Activated effector memory CD4-positive, alpha-beta T cell treated with anti-CD3 and anti-CD28 coated beads, Interleukin-2, amount 50 U/mL, for 16 hours (primary cell): Measurements from ENCODE around the gene CRLF2.
A peak's percentile ranks its signal among the peaks of the same experiment; 100 is the strongest.
"Not testable (repeated sequence)": the region's sequence is repeated elsewhere in the genome, so short reads cannot be mapped to it uniquely, and the experiment has no call there.

Experiments
- DNase-seq: peaks from one replicate; pipeline ENCODE4 v3.0.0-alpha.2; 2020

Gene CRLF2, protein sequence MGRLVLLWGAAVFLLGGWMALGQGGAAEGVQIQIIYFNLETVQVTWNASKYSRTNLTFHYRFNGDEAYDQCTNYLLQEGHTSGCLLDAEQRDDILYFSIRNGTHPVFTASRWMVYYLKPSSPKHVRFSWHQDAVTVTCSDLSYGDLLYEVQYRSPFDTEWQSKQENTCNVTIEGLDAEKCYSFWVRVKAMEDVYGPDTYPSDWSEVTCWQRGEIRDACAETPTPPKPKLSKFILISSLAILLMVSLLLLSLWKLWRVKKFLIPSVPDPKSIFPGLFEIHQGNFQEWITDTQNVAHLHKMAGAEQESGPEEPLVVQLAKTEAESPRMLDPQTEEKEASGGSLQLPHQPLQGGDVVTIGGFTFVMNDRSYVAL

GRCh38 chrX:1212532-1212931, at the start of gene CRLF2:
TSS of gene CRLF2 (minus strand) at chrX:1212649. CDS start at chrX:1212634, 15 bp downstream.
- DNase-seq, result peak; percentile 71

DNA sequence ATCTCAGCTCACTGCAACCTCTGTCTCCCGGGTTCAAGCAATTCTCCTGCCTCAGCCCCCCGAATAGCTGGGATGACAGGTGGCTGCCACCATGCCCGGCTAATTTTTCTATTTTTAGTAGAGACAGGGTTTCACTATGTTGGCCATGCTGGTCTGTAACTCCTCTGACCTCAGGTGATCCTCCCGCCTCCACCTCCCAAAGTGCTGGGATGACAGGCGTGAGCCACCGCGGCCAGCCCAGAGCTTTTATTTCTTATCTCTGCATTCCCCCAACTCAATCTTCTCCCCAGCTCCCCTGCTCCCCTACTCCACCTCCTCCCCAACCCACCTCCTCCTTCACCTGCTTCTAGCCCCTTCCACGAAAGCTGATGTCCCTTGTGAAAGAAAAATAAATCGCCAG, 49.3 kb upstream of the CRLF2 start:
- DNase-seq, result not testable (repeated sequence)

DNA sequence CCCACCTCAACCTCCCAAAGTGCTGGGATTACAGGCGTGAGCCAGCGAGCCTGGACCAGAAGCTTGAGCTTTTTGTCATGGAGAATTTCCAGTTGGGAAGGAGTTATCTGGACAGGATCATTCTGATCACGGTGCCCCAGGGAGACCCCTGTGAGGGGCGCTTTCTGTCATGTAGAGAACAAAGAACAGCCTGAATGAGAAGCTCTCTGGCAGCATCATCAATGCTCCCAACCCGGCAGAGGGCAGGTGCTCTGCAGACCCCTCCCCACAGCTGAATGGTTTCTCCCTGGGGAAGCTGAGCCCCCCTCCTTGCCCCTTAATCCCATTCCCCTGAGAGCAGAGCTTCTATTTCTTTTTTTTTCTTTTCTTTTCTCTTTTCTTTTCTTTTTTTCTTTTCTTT, 48.8 kb upstream of the CRLF2 start:
- no peak for DNase-seq

DNA sequence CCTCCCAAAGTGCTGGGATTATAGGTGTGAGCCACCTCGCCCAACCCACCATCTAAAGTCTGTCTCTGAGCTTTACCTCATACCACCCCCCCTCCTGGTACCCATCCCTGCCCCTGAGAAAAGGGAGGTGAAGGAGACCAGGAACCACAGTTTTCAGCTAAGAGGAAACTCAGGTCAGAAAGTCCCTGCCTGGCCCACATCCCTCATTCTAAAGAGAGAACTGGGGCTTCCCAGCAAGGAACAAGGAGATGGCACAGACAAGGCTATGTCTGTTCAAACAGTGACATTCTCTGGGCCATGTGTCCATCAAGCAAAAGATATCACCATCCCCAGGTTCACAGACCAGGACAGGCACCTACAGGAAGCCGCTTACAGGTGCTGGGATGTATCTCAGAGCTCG, 40.4 kb upstream of the CRLF2 start:
- DNase-seq, result no peak

GRCh38 chrX:1249101-1249887, 36.8 kb upstream of the CRLF2 start:
- peak; percentile 79 for DNase-seq

DNA sequence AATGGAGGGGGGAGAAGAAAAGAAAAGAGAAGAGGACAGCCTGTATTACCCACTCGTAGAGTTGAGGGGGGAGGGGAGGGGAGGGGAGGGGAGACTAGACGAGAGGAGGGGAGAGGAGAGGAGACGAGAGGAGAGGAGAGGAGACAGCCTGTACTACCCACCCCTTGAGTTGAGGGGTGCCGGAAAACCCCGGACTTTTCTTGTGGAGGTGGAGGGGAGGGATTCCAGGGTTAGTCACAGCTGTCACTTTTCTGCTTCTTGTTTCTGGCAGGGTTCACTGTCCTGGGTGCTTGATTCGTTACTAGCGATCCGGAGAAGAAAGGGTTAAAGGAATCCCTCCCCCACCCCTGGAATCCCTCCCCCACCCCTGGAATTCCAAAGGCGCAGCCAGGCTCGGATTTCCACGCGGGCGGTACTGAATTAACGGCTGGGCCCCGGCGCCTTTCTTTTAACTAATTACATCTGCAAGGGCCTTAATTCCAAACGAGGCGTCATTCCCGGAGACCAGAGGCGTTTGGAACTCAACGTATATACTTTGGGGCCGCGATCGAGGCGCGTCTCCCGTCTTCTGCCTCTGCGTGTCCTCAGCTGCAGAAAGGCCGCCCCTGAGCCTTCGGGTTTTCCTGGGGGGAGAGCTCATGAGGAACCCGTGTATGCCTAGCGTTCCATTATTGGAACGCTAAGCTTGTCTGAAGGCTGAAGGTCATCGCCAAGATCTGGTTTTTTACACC, 36.0 kb upstream of the CRLF2 start:
- peak; percentile 68 for DNase-seq

GRCh38 chrX:1246816-1247215, 34.4 kb upstream of the CRLF2 start:
- peak; percentile 94 for DNase-seq

GRCh38 chrX:1244164-1245076, 32.0 kb upstream of the CRLF2 start:
- peak; percentile 72 for DNase-seq

- peak; percentile 78 for DNase-seq
These were observed 30.5 kb upstream of the CRLF2 start for GRCh38 chrX:1242891-1243402.

- DNase-seq, result peak; percentile 22
These were observed 28.1 kb upstream of the CRLF2 start for GRCh38 chrX:1240551-1240950.

DNA sequence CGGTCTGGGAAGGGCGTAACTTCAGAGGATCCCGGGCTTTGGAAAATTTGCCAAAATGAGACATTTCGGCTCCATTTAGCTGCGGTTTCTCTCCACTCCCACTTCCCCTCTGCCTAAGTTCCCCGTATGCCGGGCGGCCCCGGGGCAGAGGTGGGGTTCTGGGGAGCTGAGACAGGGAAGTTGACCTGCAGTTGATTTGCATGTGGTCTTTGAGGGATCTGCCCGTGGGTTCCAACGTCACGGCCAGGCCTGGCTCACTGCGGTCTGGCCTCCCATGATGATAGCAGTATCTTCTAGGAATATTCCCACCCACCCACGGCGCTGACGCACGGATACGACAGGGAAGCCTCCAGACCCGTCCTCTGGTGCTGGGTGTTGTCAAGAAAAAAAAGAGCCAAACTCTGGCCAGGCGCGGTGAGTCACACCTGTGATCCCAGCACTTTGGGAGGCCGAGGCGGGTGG, 27.3 kb upstream of the CRLF2 start:
- DNase-seq, result no peak

GRCh38 chrX:1231850-1232465, 19.5 kb upstream of the CRLF2 start:
- DNase-seq, result peak; percentile 69

- DNase-seq, result peak; percentile 8
These were observed 15.7 kb upstream of the CRLF2 start for GRCh38 chrX:1228101-1228500.

DNA sequence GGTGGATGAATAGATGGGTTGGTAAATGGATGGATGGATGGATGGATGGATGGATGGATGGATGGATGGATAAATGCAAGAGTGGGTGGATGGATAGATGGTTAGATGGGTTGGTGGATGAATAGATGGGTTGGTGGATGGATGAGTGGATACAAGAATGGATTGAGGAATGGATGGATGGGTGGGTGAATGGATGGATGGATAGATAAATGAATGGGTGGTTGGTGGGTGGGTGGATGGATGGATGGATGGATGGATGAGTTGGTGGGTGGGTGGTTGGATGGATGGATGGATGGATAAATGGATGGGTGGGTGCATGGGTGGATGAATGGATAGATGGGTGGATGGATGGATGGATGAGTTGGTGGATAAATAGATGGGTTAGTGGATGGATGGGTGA, 13.8 kb upstream of the CRLF2 start:
- peak; percentile 3 for DNase-seq

GRCh38 chrX:1224954-1225353, 12.5 kb upstream of the CRLF2 start:
- DNase-seq, result peak; percentile 71

DNA sequence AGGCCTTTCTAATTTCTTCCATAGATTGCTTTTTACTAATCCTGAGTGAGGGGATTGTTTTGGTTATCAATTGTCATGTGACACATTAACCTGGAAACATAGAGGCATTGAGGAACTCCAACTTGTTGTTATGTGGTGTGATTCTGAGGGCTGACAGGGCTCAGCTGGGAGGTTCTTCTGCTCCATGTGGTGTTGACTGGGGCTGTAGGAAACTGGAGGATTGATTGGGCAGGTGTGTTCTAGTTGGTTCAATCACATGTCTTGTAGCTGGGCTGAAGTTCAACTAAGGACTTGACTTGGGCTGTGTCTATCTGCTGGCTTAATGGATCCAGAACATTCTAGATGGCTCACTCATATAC, 10.8 kb upstream of the CRLF2 start:
- no peak for DNase-seq

DNA sequence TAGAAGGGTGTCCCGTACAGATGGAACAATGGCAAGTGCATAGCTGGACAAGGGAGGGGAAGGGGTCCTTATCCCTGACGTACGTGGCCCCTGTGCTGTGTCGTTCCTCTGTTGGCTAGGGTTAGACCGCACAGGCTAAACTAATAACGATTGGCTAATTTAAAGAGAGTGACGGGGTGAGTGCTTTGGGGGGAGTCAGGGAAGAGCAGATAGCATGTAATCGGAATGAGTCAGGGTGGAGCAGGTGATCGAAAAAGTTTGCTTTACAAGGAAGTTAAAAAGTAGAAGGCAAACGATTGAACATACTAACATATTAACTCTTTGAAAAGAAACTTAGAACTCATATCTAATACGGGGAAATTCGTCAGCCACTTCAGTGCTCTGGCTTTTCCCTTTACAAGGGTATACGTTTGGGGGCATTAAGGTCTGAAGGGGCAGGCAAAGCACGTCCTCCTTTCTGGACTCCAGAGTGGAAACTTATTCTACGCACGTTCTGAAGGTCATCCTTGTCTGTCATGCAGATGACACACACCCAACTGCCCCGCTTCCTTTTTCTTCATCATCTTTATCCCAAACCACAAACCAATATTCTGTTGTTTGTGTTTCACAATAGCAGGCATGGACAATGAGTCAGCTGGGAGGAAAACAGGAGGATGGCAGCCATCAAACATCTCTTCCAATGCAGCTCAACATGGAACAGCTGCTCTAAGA, 10.2 kb upstream of the CRLF2 start:
- peak; percentile 14 for DNase-seq

GRCh38 chrX:1221296-1221845, 8.9 kb upstream of the CRLF2 start:
- peak; percentile 3 for DNase-seq

DNA sequence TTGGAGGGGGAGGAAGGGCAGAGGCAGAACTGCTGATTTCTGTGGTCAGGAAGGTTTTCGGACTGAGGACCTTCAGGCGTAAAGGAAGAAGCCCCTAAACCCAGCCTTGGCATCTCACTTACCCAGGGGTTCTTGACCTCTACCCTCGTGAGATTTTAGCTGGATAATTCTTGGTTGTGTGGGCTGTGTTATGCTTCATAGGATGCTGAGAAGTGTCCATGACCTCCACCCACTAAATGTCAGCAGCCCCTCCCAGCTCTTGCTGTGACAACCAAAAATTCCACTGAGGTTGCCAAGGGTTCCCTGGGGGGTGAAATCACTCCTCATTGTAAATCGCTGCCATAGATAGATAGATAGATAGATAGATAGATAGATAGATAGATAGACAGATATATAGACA, 5.8 kb upstream of the CRLF2 start:
- DNase-seq, result peak; percentile 19

- DNase-seq, result peak; percentile 55
These were observed 2.8 kb upstream of the CRLF2 start for GRCh38 chrX:1215123-1215823.
